ENCODE measurements around the gene ITGA8. TPM values are rescaled to one million over a fixed set of nuclear protein-coding genes. Genes with fewer than 3 reads are reported as not detected.

The ITGA8 gene
- total and polyA plus RNA-seq, 7 donors, result 0.47 to 5.0 (median 1.4) TPM

- no peak for DNase-seq
These were observed 250.6 kb downstream of the ITGA8 start for GRCh38 chr10:15469111-15469510.

DNA sequence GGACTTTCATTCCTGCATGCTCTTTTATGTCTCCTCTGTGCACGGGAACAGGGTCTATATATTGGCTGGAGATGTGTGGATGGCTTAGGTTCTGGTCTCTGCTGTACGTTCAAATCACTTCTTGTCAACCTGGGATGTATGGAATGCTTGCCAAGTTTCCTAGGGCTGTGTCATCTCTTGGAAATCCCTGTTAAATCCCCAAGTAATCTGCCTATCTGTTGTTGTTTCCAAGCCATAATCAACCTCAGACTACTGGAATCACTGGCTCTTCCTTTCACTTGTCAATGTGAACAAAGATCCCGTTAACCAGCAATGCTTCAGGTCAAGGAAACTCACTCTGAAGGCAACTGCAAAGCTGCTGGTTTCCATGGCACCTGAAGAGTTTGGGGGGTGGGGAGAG, 255.3 kb downstream of the ITGA8 start:
- 55 to 61% (median 56%) methylated on average over 3 of the region's 3 CpGs for WGBS, 3 donors
- ATAC-seq (no peak), DNase-seq (no peak)
- H3K36me3 ChIP-seq (ENCODE audit: insufficient read depth in 1 of 2, low read depth in 1 of 2), result no peaks in the 10 kb centered on the region
- H3K9me3 ChIP-seq, result no peaks in the 10 kb centered on the region
- peaks cover 0 to 3% (median 0%) of the 10 kb centered on the region in 3 donors for H3K27me3 ChIP-seq (ENCODE audit: insufficient read depth in 3 of 3, low read length in 2 of 3)
- no peak for TF ChIP-seq CTCF (IDR thresholded peaks at IDR 0.05)
- H3K27ac ChIP-seq, result no peak overlapping the region
- no peak overlapping the region for H3K4me3 ChIP-seq
- intact Hi-C loops (cut with DNase I), result no loop called here
- H3K4me1 ChIP-seq, result no peaks in the 10 kb centered on the region

More at GRCh38 chr10:15469111-15469510, 250.6 kb downstream of the ITGA8 start:
- Histone ChIP-seq H3K27ac (no peak overlapping the region), H3K27me3 (ENCODE audit: insufficient read depth in 3 of 3, low read length in 2 of 3) (peaks cover 0 to 4% (median 0%) of the 10 kb centered on the region in 3 donors), H3K4me1 (no peaks in the 10 kb centered on the region), H3K9me3 (no peaks in the 10 kb centered on the region), H3K36me3 (ENCODE audit: insufficient read depth in 1 of 2, low read depth in 1 of 2) (no peaks in the 10 kb centered on the region), H3K4me3 (no peak overlapping the region)
- TF ChIP-seq CTCF (IDR thresholded peaks at IDR 0.05), result no peak
- no peak for ATAC-seq
- 42 to 78% (median 43%) methylated on average over 5 of the region's 5 CpGs for WGBS, 3 donors
- intact Hi-C loops (cut with DNase I), result no loop called here

Other genes starting within 250 kb of the ITGA8 start
- 10 to 100 TPM in 1 of 4 donors, 1 to 10 TPM in 3; 7.7 to 11.1 (median 9.3) TPM for gene MINDY3, start 140.6 kb upstream of the ITGA8 start, total RNA-seq
- 10 to 100 TPM in 2 of 3 donors, 1 to 10 TPM in 1; 6.1 to 17.5 (median 12.1) TPM for gene MINDY3, start 140.6 kb upstream of the ITGA8 start, polyA plus RNA-seq